ENCODE results near the gene RALBP1.

- TF ChIP-seq CTCF (IDR thresholded peaks at IDR 0.05) (no peak), REST (IDR thresholded peaks at IDR 0.05; ENCODE audit: insufficient read depth in 1 of 2, low read depth in 2 of 2, low read length in 1 of 2) (no peak), SIN3A (IDR thresholded peaks at IDR 0.05; ENCODE audit: borderline replicate concordance, insufficient read depth, low read depth, low read length) (no peak)
These were observed 604 bp downstream of the RALBP1 start for GRCh38 chr18:9475643-9476591.

All from Panc1 (cell line).